H1 (cell line): Measurements from ENCODE around the gene CENPP. TPM values are rescaled to one million over a fixed set of nuclear protein-coding genes. Genes with fewer than 3 reads are reported as not detected.

Experiments
- CTCF ChIA-PET: fragments of 300-600 bp; sonication (Branson Sonifier 250); formaldehyde crosslinking; loops from one replicate; lab custom pipeline; 2021; ENCODE audit not compliant: partially characterized antibody; lab: Charles Lee
- POLR2A ChIA-PET: fragments of 300-600 bp; sonication (Branson Sonifier 250); formaldehyde crosslinking; loops from one replicate; lab custom pipeline; 2021; ENCODE audit warnings: inconsistent platforms; ENCODE audit not compliant: partially characterized antibody; lab: Charles Lee
- DNase-seq, 2 experiments: peaks; one replicate each; pipeline versions ENCODE4 v3.0.0 to v3.0.0-alpha.2; 2010 to 2022; ENCODE audit warnings: low spot score in 2 of 2, low read depth in 1 of 2, mixed read lengths in 1 of 2
- FAIRE-seq: peaks from 2 replicates; lab custom pipeline; 2011; peaks lifted over from hg19 to GRCh38; lab: Jason Lieb, UNC
- H2AFZ ChIP-seq: 2 replicates; pipeline ENCODE4 v1.8.1; 2012; ENCODE audit warnings: low read length, inconsistent platforms
- H2AK5ac ChIP-seq: 2 replicates; pipeline ENCODE4 v1.6.1; 2013; ENCODE audit warnings: low read depth, low read length
- H2BK120ac ChIP-seq: replicated peaks from 2 replicates; pipeline ENCODE3; 2013; ENCODE audit warnings: low read depth, low read length, inconsistent platforms
- H2BK12ac ChIP-seq: 2 replicates; pipeline ENCODE4 v1.6.1; 2013; ENCODE audit warnings: low read depth, low read length
- H2BK15ac ChIP-seq: 2 replicates; pipeline ENCODE4 v1.6.1; 2013; ENCODE audit warnings: low read length
- H2BK20ac ChIP-seq: 2 replicates; pipeline ENCODE4 v1.6.1; 2013; ENCODE audit warnings: low read length
- H2BK5ac ChIP-seq: 2 replicates; pipeline ENCODE4 v1.6.1; 2013; ENCODE audit warnings: low read depth, low read length
- H3K14ac ChIP-seq: 2 replicates; pipeline ENCODE4 v1.6.1; 2013; ENCODE audit warnings: inconsistent platforms; ENCODE audit not compliant: insufficient read length
- H3K18ac ChIP-seq: 2 replicates; pipeline ENCODE4 v1.6.1; 2013; ENCODE audit warnings: low read length; ENCODE audit errors: extremely low read depth
- H3K23ac ChIP-seq: 2 replicates; pipeline ENCODE4 v1.6.1; 2013; ENCODE audit warnings: inconsistent platforms; ENCODE audit not compliant: insufficient read length
- H3K23me2 ChIP-seq: 2 replicates; pipeline ENCODE4 v1.6.1; 2013; ENCODE audit warnings: low read depth, low read length
- H3K27ac ChIP-seq: 2 replicates; pipeline ENCODE4 v1.6.1; 2011; ENCODE audit warnings: low read depth, low read length, inconsistent platforms
- H3K27me3 ChIP-seq, 4 experiments: replicated peaks in 1 of 4; 1 replicate in 1 of 4; 2 replicates in 3 of 4; pipeline versions ENCODE4 v1.6.1 to v1.8.1; 2011 to 2013; ENCODE audit warnings: low read length in 3 of 4, mild to moderate bottlenecking in 3 of 4, inconsistent platforms in 2 of 4, mixed read lengths in 2 of 4, moderate library complexity in 1 of 4; ENCODE audit not compliant: control insufficient read depth in 3 of 4, insufficient read depth in 3 of 4; ENCODE audit errors: extremely low read depth in 1 of 4
- H3K36me3 ChIP-seq, 4 experiments: 2 replicates each; pipeline versions ENCODE4 v1.6.1 to v1.8.1; 2011 to 2013; ENCODE audit warnings: mild to moderate bottlenecking in 4 of 4, low read length in 3 of 4, moderate library complexity in 2 of 4, control low read depth in 1 of 4, inconsistent platforms in 1 of 4; ENCODE audit not compliant: insufficient read depth in 4 of 4, control insufficient read depth in 2 of 4
- H3K4ac ChIP-seq: replicated peaks from 2 replicates; pipeline ENCODE3; 2013; ENCODE audit warnings: low read length, low read depth, mixed read lengths, inconsistent platforms; ENCODE audit not compliant: insufficient read length
- H3K4me1 ChIP-seq, 4 experiments: replicated peaks in 1 of 4; 1 replicate in 1 of 4; 2 replicates in 3 of 4; pipeline versions ENCODE4 v1.6.1 to v1.8.1; 2011 to 2013; ENCODE audit warnings: low read length in 3 of 4, inconsistent platforms in 2 of 4, mixed read lengths in 1 of 4; ENCODE audit not compliant: insufficient read depth in 4 of 4, control insufficient read depth in 3 of 4
- H3K4me2 ChIP-seq, 2 experiments: 2 replicates each; pipeline versions ENCODE4 v1.6.1 to v1.8.1; 2011 to 2013; ENCODE audit warnings: low read depth in 2 of 2, low read length in 2 of 2, control low read depth in 1 of 2, inconsistent platforms in 1 of 2, mild to moderate bottlenecking in 1 of 2; ENCODE audit not compliant: insufficient read depth in 1 of 2
- H3K4me3 ChIP-seq, 4 experiments: fragments of 200-600, 300-600 bp in 1 of 4; sonication (generic), shearing (Covaris generic), sonication (Bioruptor Twin) in 1 of 4; 2 replicates each; pipeline versions ENCODE4 v1.5.1 to v1.8.1; 2011 to 2016; ENCODE audit warnings: low read length in 4 of 4, low read depth in 3 of 4, control low read depth in 2 of 4, inconsistent platforms in 2 of 4, mild to moderate bottlenecking in 2 of 4, mixed read lengths in 1 of 4, moderate library complexity in 1 of 4; ENCODE audit not compliant: insufficient read depth in 2 of 4; ENCODE audit errors: extremely low read depth in 1 of 4
- H3K56ac ChIP-seq: replicated peaks from 2 replicates; pipeline ENCODE3; 2013; ENCODE audit warnings: low read depth, mild to moderate bottlenecking, mixed read lengths, low read length, inconsistent platforms; ENCODE audit not compliant: insufficient read length
- H3K79me1 ChIP-seq: 2 replicates; pipeline ENCODE4 v1.6.1; 2013; ENCODE audit warnings: low read depth, low read length, control low read depth
- H3K79me2 ChIP-seq, 2 experiments: 2 replicates each; pipeline versions ENCODE4 v1.6.1 to v1.8.1; 2012 to 2013; ENCODE audit warnings: low read length in 2 of 2, mild to moderate bottlenecking in 2 of 2, inconsistent platforms in 1 of 2; ENCODE audit not compliant: insufficient read depth in 2 of 2, control insufficient read depth in 1 of 2
- H3K9ac ChIP-seq, 4 experiments: replicated peaks in 1 of 4; 1 replicate in 1 of 4; 2 replicates in 3 of 4; pipeline versions ENCODE4 v1.6.1 to v1.8.1; 2011 to 2013; ENCODE audit warnings: low read depth in 3 of 4, low read length in 3 of 4, control low read depth in 2 of 4, mild to moderate bottlenecking in 2 of 4, moderate library complexity in 2 of 4, inconsistent platforms in 1 of 4; ENCODE audit errors: extremely low read depth in 1 of 4
- H3K9me3 ChIP-seq, 2 experiments: 2 replicates each; pipeline versions ENCODE4 v1.6.1 to v1.8.1; 2012 to 2013; ENCODE audit warnings: mild to moderate bottlenecking in 2 of 2, moderate library complexity in 2 of 2, control low read depth in 1 of 2, inconsistent platforms in 1 of 2, low read depth in 1 of 2, low read length in 1 of 2, mixed read lengths in 1 of 2; ENCODE audit not compliant: insufficient read depth in 2 of 2
- H4K20me1 ChIP-seq, 2 experiments: replicated peaks in 1 of 2; 2 replicates each; pipeline versions ENCODE3 to v1.8.1; 2011 to 2013; ENCODE audit warnings: inconsistent platforms in 2 of 2, low read length in 2 of 2, mild to moderate bottlenecking in 1 of 2; ENCODE audit not compliant: insufficient read depth in 2 of 2, control insufficient read depth in 1 of 2
- H4K5ac ChIP-seq: 2 replicates; pipeline ENCODE4 v1.6.1; 2013; ENCODE audit warnings: low read length, low read depth, mixed read lengths, inconsistent platforms; ENCODE audit not compliant: insufficient read length
- H4K8ac ChIP-seq: 2 replicates; pipeline ENCODE4 v1.8.0; 2013; ENCODE audit warnings: mild to moderate bottlenecking, moderate library complexity, low read length, inconsistent platforms; ENCODE audit not compliant: insufficient read depth; ENCODE audit errors: extremely low read depth
- H4K91ac ChIP-seq: replicated peaks from 2 replicates; pipeline ENCODE3; 2013; ENCODE audit warnings: low read length, mixed read lengths, inconsistent platforms; ENCODE audit not compliant: insufficient read length
- BACH1 ChIP-seq: IDR thresholded peaks from 2 replicates; pipeline ENCODE4 v1.6.1; 2012; ENCODE audit warnings: low read length, improper control_type of control experiment
- CBX8 ChIP-seq: fragments of 300-800, 300-1000 bp; sonication (generic); IDR thresholded peaks from 2 replicates; pipeline ENCODE4 v1.7.1; 2016; ENCODE audit warnings: low read depth, low read length, borderline replicate concordance
- EGR1 ChIP-seq: IDR thresholded peaks from 2 replicates; pipeline ENCODE4 v1.6.1; 2011; ENCODE audit warnings: low read depth, low read length, borderline replicate concordance
- EP300 ChIP-seq, 2 experiments: IDR thresholded peaks; 1 replicate in 1 of 2; 2 replicates in 1 of 2; pipeline ENCODE4 v1.6.1; 2011 to 2012; ENCODE audit warnings: low read depth in 2 of 2, low read length in 2 of 2, mild to moderate bottlenecking in 2 of 2, borderline replicate concordance in 1 of 2, inconsistent platforms in 1 of 2, moderate library complexity in 1 of 2
- JUN ChIP-seq: IDR thresholded peaks from 2 replicates; pipeline ENCODE4 v1.6.1; 2011; ENCODE audit warnings: low read depth, mild to moderate bottlenecking, improper control_type of control experiment, low read length
- TCF12 ChIP-seq: IDR thresholded peaks from 2 replicates; pipeline ENCODE4 v1.6.1; 2011; ENCODE audit warnings: low read depth, mild to moderate bottlenecking, low read length
- WGBS, 2 experiments: shearing (Covaris generic) in 1 of 2; methylation state at CpG; one replicate each; pipeline versions ENCODE4 v1.1.6 to v1.1.7; 2013 to 2015; ENCODE audit warnings: low lambda C conversion rate in 2 of 2, mixed read lengths in 2 of 2, inconsistent platforms in 1 of 2, low coverage in 1 of 2, missing lambda C conversion rate in 1 of 2; ENCODE audit not compliant: insufficient replicate concordance in 2 of 2, insufficient coverage in 1 of 2, insufficient read length in 1 of 2; ENCODE audit errors: extremely low coverage in 1 of 2, missing lambda C conversion rate in 1 of 2; 5-methylcytosine and 5-hydroxymethylcytosine counted together
- polyA plus RNA-seq, 7 experiments: library from polyadenylated mRNA; depleted of rRNA in 3 of 7; stranded (reverse) in 5 of 7; unstranded in 2 of 7; fragments of >200 nt in 5 of 7; fragments of 200-250 nt in 2 of 7; gene quantifications; 1 replicate in 5 of 7; 2 replicates in 1 of 7; 4 replicates in 1 of 7; pipeline versions ENCODE4 v1.2.1 to v1.2.3, GENCODE V29; 2011 to 2013; ENCODE audit warnings: missing spikeins in 2 of 7, mixed read lengths in 2 of 7
- total RNA-seq: library from RNA; stranded (reverse); fragmentation: NEBNext Ultra II Directional; extraction: Animal tissue kit (Norgen Biotek cat#: 25700); gene quantifications from 2 replicates; pipeline ENCODE4 v1.2.1, GENCODE V29; 2021
- TF ChIP-seq, protein P1 (sequence below): IDR thresholded peaks from 2 replicates; pipeline ENCODE4 v1.6.1; 2012; ENCODE audit warnings: low read length, inconsistent platforms

CENPP gene
- total and polyA plus RNA-seq, 2 of the 8 experiments (the other 6 are each of a cell fraction or from before 2014, with no cell fraction given) = 2.7 to 10.8 TPM

DNA sequence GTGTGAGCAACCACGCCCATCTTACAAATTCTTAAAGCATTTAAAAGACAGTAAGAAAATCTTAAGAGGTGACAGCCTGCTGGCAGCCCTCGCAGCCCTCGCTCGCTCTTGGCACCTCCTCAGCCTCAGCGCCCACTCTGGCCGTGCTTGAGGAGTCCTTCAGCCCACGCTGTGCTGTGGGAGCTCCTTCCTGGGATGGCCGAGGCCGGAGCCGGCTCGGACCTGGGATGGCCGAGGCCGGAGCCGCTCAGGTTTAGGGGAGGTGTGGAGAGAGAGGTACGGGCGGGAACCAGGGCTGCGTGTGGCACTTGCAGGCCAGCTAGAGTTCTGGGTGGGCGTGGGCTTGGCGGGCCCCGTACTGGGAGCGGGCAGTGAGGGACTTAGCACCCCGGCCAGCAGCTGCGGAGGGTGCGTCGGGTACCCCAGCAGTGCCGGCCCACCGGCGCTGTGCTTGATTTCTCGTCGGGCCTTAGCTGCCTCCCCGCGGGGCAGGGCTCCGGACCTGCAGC is 219.3 kb downstream of the CENPP start:
- 94% methylated on average over 18 of the region's 33 CpGs; no CpG with 5 or more reads in 1 of the 2 experiments for WGBS, 2 experiments
- no peak overlapping the region for H3K4me3 ChIP-seq
- no peak overlapping the region for H3K56ac ChIP-seq
- no peak overlapping the region for H2AFZ ChIP-seq
- no peaks in the 10 kb centered on the region for H4K20me1 ChIP-seq
- H3K36me3 ChIP-seq = no peaks in the 10 kb centered on the region
- no peak overlapping the region for H4K5ac ChIP-seq
- no peaks in the 10 kb centered on the region for H3K27me3 ChIP-seq
- CTCF ChIA-PET = interaction anchor here (1.0 to 1.5 kb wide), 2 partner anchors 43 to 55 kb away, joined by 4 to 6 read pairs; no protein-coding TSS in a partner anchor
- no peak for DNase-seq
- H4K91ac ChIP-seq = no peak overlapping the region
- POLR2A ChIA-PET = no interaction called here
- H3K14ac ChIP-seq = no peak overlapping the region
- no peak overlapping the region for H2BK15ac ChIP-seq
- no peak overlapping the region for H3K18ac ChIP-seq
- TF ChIP-seq JUN (no peak), EP300 (IDR thresholded peaks at IDR 0.05; ENCODE audit: borderline replicate concordance in 1 of 2, low read depth in 2 of 2, low read length in 2 of 2) (no peak), TCF12 (no peak), EGR1 (no peak), CBX8 (no peak), BACH1 (no peak)
- TF ChIP-seq, protein P1, sequence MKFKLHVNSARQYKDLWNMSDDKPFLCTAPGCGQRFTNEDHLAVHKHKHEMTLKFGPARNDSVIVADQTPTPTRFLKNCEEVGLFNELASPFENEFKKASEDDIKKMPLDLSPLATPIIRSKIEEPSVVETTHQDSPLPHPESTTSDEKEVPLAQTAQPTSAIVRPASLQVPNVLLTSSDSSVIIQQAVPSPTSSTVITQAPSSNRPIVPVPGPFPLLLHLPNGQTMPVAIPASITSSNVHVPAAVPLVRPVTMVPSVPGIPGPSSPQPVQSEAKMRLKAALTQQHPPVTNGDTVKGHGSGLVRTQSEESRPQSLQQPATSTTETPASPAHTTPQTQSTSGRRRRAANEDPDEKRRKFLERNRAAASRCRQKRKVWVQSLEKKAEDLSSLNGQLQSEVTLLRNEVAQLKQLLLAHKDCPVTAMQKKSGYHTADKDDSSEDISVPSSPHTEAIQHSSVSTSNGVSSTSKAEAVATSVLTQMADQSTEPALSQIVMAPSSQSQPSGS = no peak
- TF ChIP-seq, all 59 proteins: peak for 0
- Histone ChIP-seq H2BK12ac (no peak overlapping the region), H3K4me1 (no peaks in the 10 kb centered on the region), H3K79me2 (no peaks in the 10 kb centered on the region), H2BK120ac (no peak overlapping the region), H3K9ac (no peak overlapping the region), H3K79me1 (no peaks in the 10 kb centered on the region), H2BK5ac (no peak overlapping the region), H3K4me2 (no peak overlapping the region), H2AK5ac (no peak overlapping the region), H2BK20ac (no peak overlapping the region), H3K23me2 (no peaks in the 10 kb centered on the region), H3K23ac (no peak overlapping the region), H3K27ac (no peak overlapping the region), H4K8ac (no peak overlapping the region), H3K9me3 (peaks cover 0 to 3% of the 10 kb centered on the region in 2 experiments; a peak in 1 of 4 replicates), H3K4ac (no peak overlapping the region)
- no peak for FAIRE-seq
